Large intestine (tissue), 3 donors: ENCODE data around the gene SMYD3. TPM values are rescaled to one million over a fixed set of nuclear protein-coding genes. Genes with fewer than 3 reads are reported as not detected.

Source experiments
- DNase-seq, 2 donors: peaks; one replicate each; pipeline versions ENCODE4 v3.0.0 to v3.0.0-alpha.2; 2013
- H3K27ac ChIP-seq: one replicate; pipeline ENCODE4 v1.5.1; 2013; ENCODE audit warnings: low read length
- H3K27me3 ChIP-seq: 2 replicates; pipeline ENCODE4 v1.6.1; 2013; ENCODE audit warnings: low read length; ENCODE audit not compliant: control insufficient read depth, insufficient read depth
- H3K36me3 ChIP-seq: 2 replicates; pipeline ENCODE4 v1.6.1; 2013; ENCODE audit warnings: low read length; ENCODE audit not compliant: control insufficient read depth, insufficient read depth
- H3K4me1 ChIP-seq: one replicate; pipeline ENCODE4 v1.6.1; 2013; ENCODE audit warnings: low read length; ENCODE audit not compliant: control insufficient read depth, insufficient read depth
- H3K4me3 ChIP-seq: one replicate; pipeline ENCODE4 v1.5.1; 2013; ENCODE audit warnings: low read length
- H3K9me3 ChIP-seq: one replicate; pipeline ENCODE4 v1.6.1; 2013; ENCODE audit warnings: mild to moderate bottlenecking, low read depth, low read length, moderate library complexity; ENCODE audit not compliant: control insufficient read depth
- WGBS: methylation state at CpG from one replicate; pipeline ENCODE4 v1.1.5; 2013; ENCODE audit warnings: low lambda C conversion rate; ENCODE audit not compliant: insufficient coverage; 5-methylcytosine and 5-hydroxymethylcytosine counted together
- polyA plus RNA-seq: library from polyadenylated mRNA; unstranded; fragments of 120-200 nt; gene quantifications from one replicate; pipeline ENCODE4 v1.2.1, GENCODE V29; 2013

The SMYD3 gene
- polyA plus RNA-seq, 1 donor: 12.0 TPM

- no peak for DNase-seq
- Histone ChIP-seq H3K36me3 (no peaks in the 10 kb centered on the region), H3K27me3 (no peaks in the 10 kb centered on the region), H3K4me3 (no peak overlapping the region), H3K27ac (no peak overlapping the region), H3K4me1 (no peaks in the 10 kb centered on the region), H3K9me3 (no peaks in the 10 kb centered on the region)
- WGBS: 90% methylated on average over 3 of the region's 6 CpGs
Observed at GRCh38 chr1:246301553-246302250, 205.4 kb downstream of the SMYD3 start.

- H3K36me3 ChIP-seq: no peaks in the 10 kb centered on the region
- no peak for DNase-seq
- no peaks in the 10 kb centered on the region for H3K9me3 ChIP-seq
- no peak overlapping the region for H3K4me3 ChIP-seq
- 54% methylated on average over 3 of the region's 6 CpGs for WGBS
- no peaks in the 10 kb centered on the region for H3K4me1 ChIP-seq
- H3K27ac ChIP-seq: no peak overlapping the region
- H3K27me3 ChIP-seq: no peaks in the 10 kb centered on the region
Observed at GRCh38 chr1:246300626-246301549, 206.2 kb downstream of the SMYD3 start.

- Histone ChIP-seq H3K36me3 (no peaks in the 10 kb centered on the region), H3K27me3 (no peaks in the 10 kb centered on the region), H3K4me3 (no peak overlapping the region), H3K27ac (no peak overlapping the region), H3K4me1 (no peaks in the 10 kb centered on the region), H3K9me3 (no peaks in the 10 kb centered on the region)
- no peak for DNase-seq
- 95% methylated on average over 3 of the region's 5 CpGs for WGBS
Observed at GRCh38 chr1:246297279-246298265, 209.5 kb downstream of the SMYD3 start.

- Histone ChIP-seq H3K9me3 (no peaks in the 10 kb centered on the region), H3K36me3 (no peaks in the 10 kb centered on the region), H3K27ac (no peak overlapping the region), H3K4me1 (no peaks in the 10 kb centered on the region), H3K27me3 (no peaks in the 10 kb centered on the region), H3K4me3 (no peak overlapping the region)
- no peak for DNase-seq
- WGBS: 84% methylated on average over 3 of the region's 5 CpGs
Observed at GRCh38 chr1:246295968-246296367, 211.1 kb downstream of the SMYD3 start.

GRCh38 chr1:246295340-246295739, 211.7 kb downstream of the SMYD3 start:
- WGBS: 83% methylated on average over 1 of the region's 2 CpGs
- no peaks in the 10 kb centered on the region for H3K36me3 ChIP-seq

GRCh38 chr1:246294263-246294662, 212.8 kb downstream of the SMYD3 start:
- no CpG with 5 or more reads among the region's 2 CpGs for WGBS
- H3K9me3 ChIP-seq: no peaks in the 10 kb centered on the region
- no peaks in the 10 kb centered on the region for H3K36me3 ChIP-seq
- no peak overlapping the region for H3K4me3 ChIP-seq
- no peaks in the 10 kb centered on the region for H3K4me1 ChIP-seq
- no peak overlapping the region for H3K27ac ChIP-seq
- no peaks in the 10 kb centered on the region for H3K27me3 ChIP-seq
- DNase-seq: no peak

More at GRCh38 chr1:246295340-246295739, 211.7 kb downstream of the SMYD3 start:
- Histone ChIP-seq H3K4me1 (no peaks in the 10 kb centered on the region), H3K9me3 (no peaks in the 10 kb centered on the region), H3K27me3 (no peaks in the 10 kb centered on the region), H3K27ac (no peak overlapping the region), H3K4me3 (no peak overlapping the region)
- DNase-seq: no peak

GRCh38 chr1:246293366-246294121, 213.5 kb downstream of the SMYD3 start:
- no peak for DNase-seq
- Histone ChIP-seq H3K4me3 (no peak overlapping the region), H3K4me1 (no peaks in the 10 kb centered on the region), H3K36me3 (no peaks in the 10 kb centered on the region), H3K9me3 (no peaks in the 10 kb centered on the region), H3K27me3 (no peaks in the 10 kb centered on the region), H3K27ac (no peak overlapping the region)
- WGBS: 87% methylated on average over 4 of the region's 8 CpGs

GRCh38 chr1:246292571-246292970, 214.5 kb downstream of the SMYD3 start:
- H3K27ac ChIP-seq: no peak overlapping the region
- no peaks in the 10 kb centered on the region for H3K4me1 ChIP-seq
- no peaks in the 10 kb centered on the region for H3K9me3 ChIP-seq
- H3K36me3 ChIP-seq: no peaks in the 10 kb centered on the region
- DNase-seq: no peak
- WGBS: no CpG with 5 or more reads among the region's 1 CpG
- H3K4me3 ChIP-seq: no peak overlapping the region
- H3K27me3 ChIP-seq: no peaks in the 10 kb centered on the region

- Histone ChIP-seq H3K27ac (no peak overlapping the region), H3K4me1 (no peaks in the 10 kb centered on the region), H3K9me3 (no peaks in the 10 kb centered on the region), H3K4me3 (no peak overlapping the region), H3K36me3 (no peaks in the 10 kb centered on the region), H3K27me3 (no peaks in the 10 kb centered on the region)
- no CpG with 5 or more reads among the region's 4 CpGs for WGBS
- no peak for DNase-seq
Observed at GRCh38 chr1:246291127-246291526, 216.0 kb downstream of the SMYD3 start.
